ENCODE measurements around the gene GAS2L1.

GAS2L1 gene

GRCh38 chr22:29328566-29329500, 22.4 kb downstream of the GAS2L1 start:
- DNase-seq (ENCODE audit: insufficient read length, low spot score): no peak
- no peak for TF ChIP-seq CTCF (IDR thresholded peaks at IDR 0.05; ENCODE audit: insufficient read depth, missing control alignments)
- no peak for FAIRE-seq

- TF ChIP-seq CTCF (IDR thresholded peaks at IDR 0.05; ENCODE audit: insufficient read depth, missing control alignments): no peak
- DNase-seq (ENCODE audit: insufficient read length, low spot score): no peak
- FAIRE-seq: no peak
Observed at GRCh38 chr22:29329581-29329980, 23.1 kb downstream of the GAS2L1 start.

GRCh38 chr22:29330291-29330690, 23.8 kb downstream of the GAS2L1 start:
- DNase-seq (ENCODE audit: insufficient read length, low spot score) (no peak), FAIRE-seq (no peak)
- no peak for TF ChIP-seq CTCF (IDR thresholded peaks at IDR 0.05; ENCODE audit: insufficient read depth, missing control alignments)

GRCh38 chr22:29330753-29331152, 24.3 kb downstream of the GAS2L1 start:
- no peak for DNase-seq (ENCODE audit: insufficient read length, low spot score)
- TF ChIP-seq CTCF (IDR thresholded peaks at IDR 0.05; ENCODE audit: insufficient read depth, missing control alignments): no peak
- FAIRE-seq: no peak

- TF ChIP-seq CTCF (IDR thresholded peaks at IDR 0.05; ENCODE audit: insufficient read depth, missing control alignments): no peak
- FAIRE-seq: no peak
- DNase-seq (ENCODE audit: insufficient read length, low spot score): no peak
Observed at GRCh38 chr22:29331213-29331612, 24.8 kb downstream of the GAS2L1 start.

- DNase-seq (ENCODE audit: insufficient read length, low spot score) (no peak), FAIRE-seq (no peak)
- TF ChIP-seq CTCF (IDR thresholded peaks at IDR 0.05; ENCODE audit: insufficient read depth, missing control alignments): no peak
Observed at GRCh38 chr22:29331658-29332300, 25.3 kb downstream of the GAS2L1 start.

Data from D721Med (cell line).